HepG2 (cell line): ENCODE data around the gene TMEM63B. TPM values are rescaled to one million over a fixed set of nuclear protein-coding genes. Genes with fewer than 3 reads are reported as not detected.

Source experiments
- ATAC-seq: fragments of 200-7000 bp; cut with Tn5 transposase; 3 replicates; pipeline ENCODE4 v1.9.1; 2020; ENCODE audit warnings: mild to moderate bottlenecking, moderate library complexity
- BruUV-seq: library from RNA; stranded (reverse); fragments of 400-500 nt; replicated peaks from 2 replicates; lab custom pipeline; 2021; lab: Mats Ljungman, UMichigan
- CTCF ChIA-PET: fragments of 300-600 bp; formaldehyde crosslinking; extraction: SDS; loops from one replicate; lab custom pipeline; 2021; ENCODE audit warnings: low total read pairs, inconsistent platforms, low intra/inter-chr PET ratio; lab: Yijun Ruan, JAX
- POLR2A ChIA-PET: fragments of 350-600 bp; sonication (Branson Sonifier 250); formaldehyde crosslinking; loops from one replicate; lab custom pipeline; 2020; ENCODE audit warnings: antibody characterized with exemption, inconsistent platforms; lab: Yijun Ruan, JAX
- DNase-seq: peaks from one replicate; pipeline ENCODE4 v3.0.0-alpha.2; 2015; ENCODE audit warnings: low spot score
- FAIRE-seq: peaks from 3 replicates; lab custom pipeline; 2011; peaks lifted over from hg19 to GRCh38; lab: Jason Lieb, UNC
- H2AFZ ChIP-seq: one replicate; pipeline ENCODE4 v1.6.1; 2011; ENCODE audit warnings: low read length, inconsistent platforms
- H3K27ac ChIP-seq: fragments of 300-600 bp; 3 replicates; pipeline ENCODE4 v1.8.0; 2011; ENCODE audit warnings: mixed run types, mild to moderate bottlenecking, mixed read lengths, low read length, inconsistent platforms; ENCODE audit not compliant: insufficient read depth; ENCODE audit errors: extremely low read length
- H3K27me3 ChIP-seq, 2 experiments: fragments of 200-600 bp in 1 of 2; 2 replicates in 1 of 2; 3 replicates in 1 of 2; pipeline versions ENCODE4 v1.6.0 to v1.8.0; 2011; ENCODE audit warnings: low read length in 2 of 2, mild to moderate bottlenecking in 2 of 2, moderate library complexity in 2 of 2, inconsistent platforms in 1 of 2; ENCODE audit not compliant: insufficient read depth in 2 of 2, control insufficient read depth in 1 of 2
- H3K36me3 ChIP-seq, 2 experiments: fragments of 200-600 bp in 1 of 2; replicated peaks in 1 of 2; 2 replicates in 1 of 2; 3 replicates in 1 of 2; pipeline versions ENCODE4 v1.5.1 to v1.8.0; 2011; ENCODE audit warnings: low read length in 2 of 2, inconsistent platforms in 1 of 2; ENCODE audit not compliant: insufficient read depth in 2 of 2, control insufficient read depth in 1 of 2
- H3K4me1 ChIP-seq: 2 replicates; pipeline ENCODE4 v1.5.1; 2012; ENCODE audit warnings: low read length, inconsistent platforms; ENCODE audit not compliant: insufficient read depth
- H3K4me2 ChIP-seq: 2 replicates; pipeline ENCODE4 v1.6.0; 2011; ENCODE audit warnings: low read depth, low read length, inconsistent platforms
- H3K4me3 ChIP-seq, 3 experiments: fragments of 200-600 bp in 1 of 3; sonication (generic), shearing (Covaris generic) in 1 of 3; replicated peaks in 1 of 3; 2 replicates each; pipeline ENCODE4 v1.5.1; 2011 to 2016; ENCODE audit warnings: low read length in 3 of 3, inconsistent platforms in 2 of 3, low read depth in 2 of 3, mild to moderate bottlenecking in 2 of 3, control low read depth in 1 of 3, mixed read lengths in 1 of 3; ENCODE audit not compliant: insufficient read depth in 1 of 3
- H3K79me2 ChIP-seq: one replicate; pipeline ENCODE4 v1.6.1; 2011; ENCODE audit warnings: low read length, inconsistent platforms; ENCODE audit not compliant: insufficient read depth
- H3K9ac ChIP-seq: 2 replicates; pipeline ENCODE4 v1.6.0; 2011; ENCODE audit warnings: mild to moderate bottlenecking, low read depth, low read length, inconsistent platforms; ENCODE audit not compliant: insufficient read depth
- H3K9me3 ChIP-seq: 2 replicates; pipeline ENCODE4 v1.5.1; 2012; ENCODE audit warnings: mild to moderate bottlenecking, low read length
- H4K20me1 ChIP-seq: 2 replicates; pipeline ENCODE4 v1.6.0; 2011; ENCODE audit warnings: inconsistent platforms, mild to moderate bottlenecking, low read length, moderate library complexity; ENCODE audit not compliant: insufficient read depth
- ARID2 ChIP-seq: sonication (generic); formaldehyde crosslinking; IDR thresholded peaks from 2 replicates; pipeline ENCODE4 v1.8.1; 2022; ENCODE audit warnings: mild to moderate bottlenecking, missing genetic modification reagents, borderline replicate concordance
- DNMT1 ChIP-seq: sonication (generic); formaldehyde crosslinking; IDR thresholded peaks from 2 replicates; pipeline ENCODE4 v1.5.1; 2020; ENCODE audit warnings: mild to moderate bottlenecking, missing genetic modification reagents
- NFIB ChIP-seq: sonication (generic); formaldehyde crosslinking; IDR thresholded peaks from 2 replicates; pipeline ENCODE4 v1.9.0; 2021; ENCODE audit warnings: missing genetic modification reagents, mild to moderate bottlenecking, borderline replicate concordance
- POGZ ChIP-seq: sonication (generic); formaldehyde crosslinking; IDR thresholded peaks from 2 replicates; pipeline ENCODE4 v1.4.0; 2020; ENCODE audit warnings: mild to moderate bottlenecking, missing genetic modification reagents
- SNAPC2 ChIP-seq: sonication (generic); formaldehyde crosslinking; IDR thresholded peaks from 2 replicates; pipeline ENCODE4 v1.8.1; 2022; ENCODE audit warnings: mild to moderate bottlenecking, missing genetic modification reagents
- SNAPC4 ChIP-seq: sonication (generic); formaldehyde crosslinking; IDR thresholded peaks from 2 replicates; pipeline ENCODE4 v1.4.0; 2020; ENCODE audit warnings: mild to moderate bottlenecking, missing genetic modification reagents
- STAG1 ChIP-seq: sonication (generic); formaldehyde crosslinking; IDR thresholded peaks from 2 replicates; pipeline ENCODE4 v1.4.0; 2020; ENCODE audit warnings: missing genetic modification reagents
- TCF7 ChIP-seq: sonication (generic); IDR thresholded peaks from 2 replicates; pipeline ENCODE4 v1.6.1; 2016; ENCODE audit warnings: antibody characterized with exemption, low read depth
- ZNF256 ChIP-seq: sonication (generic); formaldehyde crosslinking; conservative IDR thresholded peaks from 2 replicates; pipeline ENCODE4 v1.4.0; 2020; ENCODE audit warnings: missing genetic modification reagents
- ZNF572 ChIP-seq: sonication (generic); formaldehyde crosslinking; IDR thresholded peaks from 2 replicates; pipeline ENCODE4 v1.5.1; 2020; ENCODE audit warnings: mild to moderate bottlenecking, missing genetic modification reagents
- WGBS: methylation state at CpG from one replicate; pipeline ENCODE4 v1.1.6; 2017; ENCODE audit warnings: low lambda C conversion rate; 5-methylcytosine and 5-hydroxymethylcytosine counted together
- in situ Hi-C: cut with HindIII; loops from 2 replicates; pipeline ENCODE4 v1.10.0; 2017; ENCODE audit warnings: low pct_unique_long_range_greater_than_20kb; ENCODE audit not compliant: extremely low pct_ligation_motif_present
- intact Hi-C: fragments of 100-400 bp; cut with micrococcal nuclease; formaldehyde crosslinking; loops from one replicate; pipeline ENCODE4 v1.10.0; 2022; ENCODE audit not compliant: unreplicated experiment
- polyA plus RNA-seq, 8 experiments: library from polyadenylated mRNA; depleted of rRNA in 3 of 8; stranded (reverse) in 7 of 8; unstranded in 1 of 8; fragments of >200 nt; fragmentation: Illumina TruSeq in 4 of 8; extraction: Trizol in 4 of 8; gene quantifications; 2 replicates each; pipeline versions ENCODE4 v1.2.1 to v1.2.3, GENCODE V29; 2011 to 2016; ENCODE audit warnings: low read depth in 4 of 8, missing spikeins in 1 of 8, mixed read lengths in 1 of 8; ENCODE audit not compliant: insufficient read depth in 1 of 8
- total RNA-seq, 5 experiments: library from RNA; depleted of rRNA; stranded (reverse); fragments of >200 nt; fragmentation: Illumina TruSeq; extraction: Trizol; gene quantifications; 2 replicates each; pipeline ENCODE4 v1.2.3, GENCODE V29; 2016; ENCODE audit warnings: low read depth in 1 of 5
- TF ChIP-seq, protein P1 (sequence below): sonication (generic); formaldehyde crosslinking; IDR thresholded peaks from 2 replicates; pipeline ENCODE4 v1.4.0; 2020; ENCODE audit warnings: missing genetic modification reagents
- TF ChIP-seq, protein P2 (sequence below): sonication (generic); formaldehyde crosslinking; IDR thresholded peaks from 2 replicates; pipeline ENCODE4 v1.5.0; 2020; ENCODE audit warnings: missing genetic modification reagents, mild to moderate bottlenecking, borderline replicate concordance

TMEM63B gene
- total and polyA plus RNA-seq, 2 of the 13 experiments (the other 11 are each of a cell fraction or from before 2014, with no cell fraction given), result 27.4 to 75.8 TPM

GRCh38 chr6:44157152-44157521 lies 29.8 kb downstream of the TMEM63B start:
- Histone ChIP-seq H3K4me2 (peak overlapping the region; percentile 72), H3K4me1 (peaks cover 71% of the 10 kb centered on the region), H4K20me1 (no peaks in the 10 kb centered on the region), H3K9me3 (no peaks in the 10 kb centered on the region), H3K36me3 (peaks cover 4 to 6% of the 10 kb centered on the region in 2 experiments; a peak in 2 of 5 replicates), H3K9ac (peak overlapping the region; percentile 45), H3K27ac (peak overlapping the region; percentile 85), H3K4me3 (peak overlapping the region; percentile 9 to 53 (median 29)), H3K79me2 (no peaks in the 10 kb centered on the region), H2AFZ (no peak overlapping the region), H3K27me3 (no peaks in the 10 kb centered on the region)
- ATAC-seq, result peak; percentile 54
- POLR2A ChIA-PET, result interaction anchor here (0.7 to 2.5 kb wide), 24 partner anchors 9 to 100 kb away, joined by 3 to 27 read pairs (median 5); partner anchors contain the start of genes HSP90AB1, MRPL14, SLC29A1 and SLC35B2
- WGBS, result 31% methylated on average over 11 of the region's 11 CpGs
- FAIRE-seq, result no peak
- peak; percentile 70 for DNase-seq
- CTCF ChIA-PET, result interaction anchor here (1.3 kb wide), 1 partner anchor 78 kb away, joined by 4 read pairs; no protein-coding TSS in a partner anchor
- intact Hi-C loops, result no loop called here
- in situ Hi-C loops, result no loop called here
- BruUV-seq, result no TSS peak
- TF ChIP-seq SNAPC4 (0 out of 2 replicates have a peak, but pooled peaks have one; percentile 11), POGZ (CRISPR knock-in tag) (peak; percentile 18; the same call in 1 of the 2 replicates), ZNF256 (no peak), ZNF572 (no peak), STAG1 (CRISPR knock-in tag) (peak; percentile 40), TCF7 (no peak), ARID2 (CRISPR knock-in tag) (peak; percentile 3; the same call in 1 of the 2 replicates), DNMT1 (peak; percentile 52; the same call in 1 of the 2 replicates), SNAPC2 (0 out of 2 replicates have a peak, but pooled peaks have one; percentile 5), NFIB (CRISPR knock-in tag) (peak; percentile 76; the same call in 1 of the 2 replicates)
- TF ChIP-seq, protein P1, sequence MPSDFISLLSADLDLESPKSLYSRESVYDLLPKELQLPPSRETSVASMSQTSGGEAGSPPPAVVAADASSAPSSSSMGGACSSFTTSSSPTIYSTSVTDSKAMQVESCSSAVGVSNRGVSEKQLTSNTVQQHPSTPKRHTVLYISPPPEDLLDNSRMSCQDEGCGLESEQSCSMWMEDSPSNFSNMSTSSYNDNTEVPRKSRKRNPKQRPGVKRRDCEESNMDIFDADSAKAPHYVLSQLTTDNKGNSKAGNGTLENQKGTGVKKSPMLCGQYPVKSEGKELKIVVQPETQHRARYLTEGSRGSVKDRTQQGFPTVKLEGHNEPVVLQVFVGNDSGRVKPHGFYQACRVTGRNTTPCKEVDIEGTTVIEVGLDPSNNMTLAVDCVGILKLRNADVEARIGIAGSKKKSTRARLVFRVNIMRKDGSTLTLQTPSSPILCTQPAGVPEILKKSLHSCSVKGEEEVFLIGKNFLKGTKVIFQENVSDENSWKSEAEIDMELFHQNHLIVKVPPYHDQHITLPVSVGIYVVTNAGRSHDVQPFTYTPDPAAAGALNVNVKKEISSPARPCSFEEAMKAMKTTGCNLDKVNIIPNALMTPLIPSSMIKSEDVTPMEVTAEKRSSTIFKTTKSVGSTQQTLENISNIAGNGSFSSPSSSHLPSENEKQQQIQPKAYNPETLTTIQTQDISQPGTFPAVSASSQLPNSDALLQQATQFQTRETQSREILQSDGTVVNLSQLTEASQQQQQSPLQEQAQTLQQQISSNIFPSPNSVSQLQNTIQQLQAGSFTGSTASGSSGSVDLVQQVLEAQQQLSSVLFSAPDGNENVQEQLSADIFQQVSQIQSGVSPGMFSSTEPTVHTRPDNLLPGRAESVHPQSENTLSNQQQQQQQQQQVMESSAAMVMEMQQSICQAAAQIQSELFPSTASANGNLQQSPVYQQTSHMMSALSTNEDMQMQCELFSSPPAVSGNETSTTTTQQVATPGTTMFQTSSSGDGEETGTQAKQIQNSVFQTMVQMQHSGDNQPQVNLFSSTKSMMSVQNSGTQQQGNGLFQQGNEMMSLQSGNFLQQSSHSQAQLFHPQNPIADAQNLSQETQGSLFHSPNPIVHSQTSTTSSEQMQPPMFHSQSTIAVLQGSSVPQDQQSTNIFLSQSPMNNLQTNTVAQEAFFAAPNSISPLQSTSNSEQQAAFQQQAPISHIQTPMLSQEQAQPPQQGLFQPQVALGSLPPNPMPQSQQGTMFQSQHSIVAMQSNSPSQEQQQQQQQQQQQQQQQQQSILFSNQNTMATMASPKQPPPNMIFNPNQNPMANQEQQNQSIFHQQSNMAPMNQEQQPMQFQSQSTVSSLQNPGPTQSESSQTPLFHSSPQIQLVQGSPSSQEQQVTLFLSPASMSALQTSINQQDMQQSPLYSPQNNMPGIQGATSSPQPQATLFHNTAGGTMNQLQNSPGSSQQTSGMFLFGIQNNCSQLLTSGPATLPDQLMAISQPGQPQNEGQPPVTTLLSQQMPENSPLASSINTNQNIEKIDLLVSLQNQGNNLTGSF (CRISPR knock-in tag), result no peak
- TF ChIP-seq, protein P2, sequence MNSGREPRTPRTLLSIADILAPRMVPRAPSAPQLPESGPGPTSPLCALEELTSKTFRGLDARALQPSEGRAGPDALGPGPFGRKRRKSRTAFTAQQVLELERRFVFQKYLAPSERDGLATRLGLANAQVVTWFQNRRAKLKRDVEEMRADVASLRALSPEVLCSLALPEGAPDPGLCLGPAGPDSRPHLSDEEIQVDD (CRISPR knock-in tag), result no peak; the same call in 1 of the 2 replicates
